Astrocyte of the cerebellum (primary cell): ENCODE data around the gene OR7E24.
"Not testable (repeated sequence)": the region's sequence is repeated elsewhere in the genome, so short reads cannot be mapped to it uniquely, and the experiment has no call there.

Experiments used
- DNase-seq: peaks from one replicate; pipeline ENCODE4 v3.0.0-alpha.2; 2011; ENCODE audit warnings: low read depth
- H3K4me3 ChIP-seq: 2 replicates; pipeline ENCODE4 v1.5.1; 2011; ENCODE audit warnings: mild to moderate bottlenecking, low read depth, low read length, moderate library complexity
- in situ Hi-C: cut with HindIII; loops from 2 replicates; pipeline ENCODE4 v1.10.0; 2017; ENCODE audit warnings: low sequenced_read_pairs
- TF ChIP-seq, protein P1 (sequence below): IDR thresholded peaks from 2 replicates; pipeline ENCODE4 v1.5.1; 2012; ENCODE audit warnings: low read length, low read depth, moderate library complexity, mild to moderate bottlenecking; ENCODE audit errors: missing control alignments

Gene OR7E24

GRCh38 chr19:9250630-9251029 lies at the start of gene OR7E24:
Gene OR7E24 (plus strand): TSS chr19:9250930. CDS start chr19:9251044, 114 bp downstream.
- TF ChIP-seq, protein P1, sequence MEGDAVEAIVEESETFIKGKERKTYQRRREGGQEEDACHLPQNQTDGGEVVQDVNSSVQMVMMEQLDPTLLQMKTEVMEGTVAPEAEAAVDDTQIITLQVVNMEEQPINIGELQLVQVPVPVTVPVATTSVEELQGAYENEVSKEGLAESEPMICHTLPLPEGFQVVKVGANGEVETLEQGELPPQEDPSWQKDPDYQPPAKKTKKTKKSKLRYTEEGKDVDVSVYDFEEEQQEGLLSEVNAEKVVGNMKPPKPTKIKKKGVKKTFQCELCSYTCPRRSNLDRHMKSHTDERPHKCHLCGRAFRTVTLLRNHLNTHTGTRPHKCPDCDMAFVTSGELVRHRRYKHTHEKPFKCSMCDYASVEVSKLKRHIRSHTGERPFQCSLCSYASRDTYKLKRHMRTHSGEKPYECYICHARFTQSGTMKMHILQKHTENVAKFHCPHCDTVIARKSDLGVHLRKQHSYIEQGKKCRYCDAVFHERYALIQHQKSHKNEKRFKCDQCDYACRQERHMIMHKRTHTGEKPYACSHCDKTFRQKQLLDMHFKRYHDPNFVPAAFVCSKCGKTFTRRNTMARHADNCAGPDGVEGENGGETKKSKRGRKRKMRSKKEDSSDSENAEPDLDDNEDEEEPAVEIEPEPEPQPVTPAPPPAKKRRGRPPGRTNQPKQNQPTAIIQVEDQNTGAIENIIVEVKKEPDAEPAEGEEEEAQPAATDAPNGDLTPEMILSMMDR, result no peak
- DNase-seq, result no peak
- H3K4me3 ChIP-seq, result no peak within 1 kb of the TSS
- in situ Hi-C loops, result no loop called here

GRCh38 chr19:9205501-9206113 lies 45.1 kb upstream of the OR7E24 start:
- in situ Hi-C loops, result no loop called here
- TF ChIP-seq, protein P1, result peak; percentile 78
- peak overlapping the region; percentile 19 for H3K4me3 ChIP-seq
- DNase-seq, result peak; percentile 11

DNA sequence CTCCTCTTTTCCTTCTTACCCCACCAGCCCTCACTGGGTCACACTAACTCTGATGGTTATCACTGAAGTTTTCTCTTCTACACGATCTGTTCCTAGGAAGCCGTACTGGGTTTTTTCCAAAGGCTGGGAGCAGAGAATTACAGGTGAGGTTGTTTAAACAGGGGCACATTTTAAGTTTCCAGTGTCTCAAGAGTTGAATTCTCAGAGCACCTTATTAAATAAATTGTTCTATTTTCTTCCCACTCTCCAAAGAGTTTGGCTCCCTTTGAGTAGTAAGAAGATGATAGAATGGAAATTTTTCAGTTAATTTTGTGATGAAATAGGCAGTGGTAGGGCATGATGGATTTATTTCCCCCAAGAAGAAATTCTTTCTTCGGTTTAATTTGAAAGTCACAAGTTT lies 31.2 kb upstream of the OR7E24 start, which contains the start of gene OR7D4:
Gene OR7D4, minus strand, starts transcription at position 101 of the 400 bp plus-strand sequence. CDS start 4,752 bp downstream, outside the sequence.
- no peak within 1 kb of the TSS for H3K4me3 ChIP-seq
- TF ChIP-seq, protein P1, result no peak
- DNase-seq, result no peak
- in situ Hi-C loops, result no loop called here

DNA sequence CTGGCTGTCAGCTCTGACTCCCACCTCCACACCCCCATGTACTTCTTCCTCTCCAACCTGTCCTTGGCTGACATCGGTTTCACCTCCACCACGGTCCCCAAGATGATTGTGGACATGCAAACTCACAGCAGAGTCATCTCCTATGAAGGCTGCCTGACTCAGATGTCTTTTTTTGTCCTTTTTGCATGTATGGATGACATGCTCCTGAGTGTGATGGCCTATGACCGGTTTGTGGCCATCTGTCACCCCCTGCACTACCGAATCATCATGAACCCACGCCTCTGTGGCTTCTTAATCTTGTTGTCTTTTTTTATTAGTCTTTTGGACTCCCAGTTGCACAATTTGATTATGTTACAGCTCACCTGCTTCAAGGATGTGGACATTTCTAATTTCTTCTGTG lies 506 bp downstream of the OR7E24 start:
- TF ChIP-seq, protein P1, result no peak
- no peak for DNase-seq
- in situ Hi-C loops, result no loop called here
- H3K4me3 ChIP-seq, result no peak overlapping the region

DNA sequence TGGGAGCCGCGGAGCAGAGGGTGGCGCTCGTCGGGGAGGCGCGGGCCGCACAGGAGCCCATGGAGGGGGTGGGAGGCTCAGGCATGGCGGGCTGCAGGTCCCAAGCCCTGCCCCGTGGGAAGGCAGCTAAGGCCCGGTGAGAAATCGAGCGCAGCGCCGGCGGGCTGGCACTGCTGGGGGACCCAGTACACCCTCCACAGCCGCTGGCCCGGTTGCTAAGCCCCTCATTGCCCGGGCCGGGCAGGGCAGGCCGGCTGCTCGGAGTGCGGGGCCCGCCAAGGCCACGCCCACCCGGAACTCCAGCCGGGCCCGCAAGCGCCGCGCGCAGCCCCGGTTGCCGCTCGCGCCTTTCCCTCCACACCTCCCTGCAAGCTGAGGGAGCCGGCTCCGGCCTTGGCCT lies 32.8 kb downstream of the OR7E24 start:
- in situ Hi-C loops, H3K4me3 ChIP-seq, DNase-seq: not testable (repeated sequence)

- no peak for DNase-seq
- no peak overlapping the region for H3K4me3 ChIP-seq
- TF ChIP-seq, protein P1, result no peak
- in situ Hi-C loops, result no loop called here
These were observed 38.6 kb downstream of the OR7E24 start for GRCh38 chr19:9289231-9289884.

DNA sequence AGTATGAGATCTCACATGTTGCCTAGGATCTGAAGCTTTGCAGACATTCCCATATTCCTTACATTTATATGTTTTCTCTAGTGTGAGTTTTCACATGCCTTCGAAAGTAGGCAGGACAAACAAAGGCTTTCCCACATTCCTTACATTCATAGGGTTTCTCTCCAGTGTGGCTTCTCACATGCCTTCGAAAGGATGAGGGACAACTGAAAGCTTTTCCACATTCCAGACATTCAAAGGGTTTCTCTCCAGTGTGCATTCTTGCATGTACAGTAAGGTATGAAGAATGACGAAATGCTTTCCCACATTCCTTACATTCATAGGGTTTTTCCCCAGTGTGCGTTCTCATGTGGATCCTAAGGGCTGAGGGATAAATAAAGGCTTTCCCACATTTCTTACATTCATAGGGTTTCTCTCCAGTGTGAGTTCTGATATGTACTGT lies 44.7 kb downstream of the OR7E24 start:
- no peak for DNase-seq
- TF ChIP-seq, protein P1, result no peak
- H3K4me3 ChIP-seq, result no peak overlapping the region
- in situ Hi-C loops, result no loop called here
